GM12878 (cell line): ENCODE results near the gene RPL37A. TPM values are rescaled to one million over a fixed set of nuclear protein-coding genes. Genes with fewer than 3 reads are reported as not detected.

Experiments used
- ATAC-seq: fragments of 200-7000 bp; cut with Tn5 transposase; 3 replicates; pipeline ENCODE4 v1.9.1; 2020; ENCODE audit warnings: mild to moderate bottlenecking, moderate library complexity
- BruUV-seq: library from RNA; stranded (reverse); fragments of 400-500 nt; replicated peaks from 2 replicates; lab custom pipeline; 2021; lab: Mats Ljungman, UMichigan
- CTCF ChIA-PET: fragments of 300-600 bp; sonication (Branson Sonifier 250); formaldehyde crosslinking; extraction: SDS; loops from one replicate; lab custom pipeline; 2021; ENCODE audit warnings: inconsistent platforms; lab: Yijun Ruan, JAX
- POLR2A ChIA-PET: fragments of 350-600 bp; formaldehyde crosslinking; extraction: SDS; loops from one replicate; lab custom pipeline; 2021; ENCODE audit warnings: inconsistent platforms; lab: Charles Lee
- RAD21 ChIA-PET: fragments of 300-600 bp; sonication (Branson Sonifier 250); formaldehyde crosslinking; loops from one replicate; lab custom pipeline; 2023; ENCODE audit warnings: antibody characterized with exemption; ENCODE audit not compliant: unreplicated experiment; lab: Charles Lee
- SMC1A ChIA-PET: fragments of 300-600 bp; sonication (Branson Sonifier 250); formaldehyde crosslinking; loops from one replicate; lab custom pipeline; 2023; ENCODE audit not compliant: unreplicated experiment, uncharacterized antibody; lab: Charles Lee
- DNase-seq: peaks from one replicate; pipeline ENCODE4 v3.0.0-alpha.2; 2011; ENCODE audit warnings: low read depth, low spot score
- FAIRE-seq: peaks from 3 replicates; lab custom pipeline; 2011; peaks lifted over from hg19 to GRCh38; lab: Jason Lieb, UNC
- H2AFZ ChIP-seq: 2 replicates; pipeline ENCODE4 v1.6.0; 2011; ENCODE audit warnings: low read depth, low read length, control low read depth; ENCODE audit not compliant: control insufficient read depth
- H3K27ac ChIP-seq: 2 replicates; pipeline ENCODE4 v1.5.1; 2011; ENCODE audit warnings: control low read depth; ENCODE audit not compliant: control insufficient read depth, insufficient read depth
- H3K27me3 ChIP-seq, 2 experiments: replicated peaks in 1 of 2; 2 replicates each; pipeline versions ENCODE4 v1.6.0 to v1.6.1; 2011; ENCODE audit warnings: low read length in 1 of 2; ENCODE audit not compliant: control insufficient read depth in 2 of 2, insufficient read depth in 2 of 2
- H3K36me3 ChIP-seq, 2 experiments: 2 replicates each; pipeline ENCODE4 v1.5.1; 2011; ENCODE audit warnings: low read length in 1 of 2; ENCODE audit not compliant: control insufficient read depth in 2 of 2, insufficient read depth in 2 of 2
- H3K4me1 ChIP-seq: 2 replicates; pipeline ENCODE4 v1.6.1; 2011; ENCODE audit warnings: mild to moderate bottlenecking, low read length, moderate library complexity, mixed read lengths; ENCODE audit not compliant: control insufficient read depth, insufficient read depth
- H3K4me2 ChIP-seq: 2 replicates; pipeline ENCODE4 v1.6.0; 2011; ENCODE audit warnings: control low read depth; ENCODE audit not compliant: control insufficient read depth, insufficient read depth
- H3K4me3 ChIP-seq: fragments of 200-600 bp; sonication (generic); 2 replicates; pipeline ENCODE4 v1.5.1; 2016
- H3K79me2 ChIP-seq: 2 replicates; pipeline ENCODE4 v1.6.0; 2011; ENCODE audit warnings: low read length; ENCODE audit not compliant: control insufficient read depth, insufficient read depth
- H3K9ac ChIP-seq: 2 replicates; pipeline ENCODE4 v1.8.0; 2011; ENCODE audit warnings: low read length, control low read depth, mixed read lengths; ENCODE audit not compliant: control insufficient read depth, insufficient read depth
- H3K9me3 ChIP-seq: replicated peaks from 3 replicates; pipeline ENCODE4 v1.5.1; 2011; ENCODE audit warnings: mild to moderate bottlenecking, low read length; ENCODE audit not compliant: control insufficient read depth, insufficient read depth
- H4K20me1 ChIP-seq: 2 replicates; pipeline ENCODE4 v1.6.0; 2011; ENCODE audit not compliant: control insufficient read depth, insufficient read depth
- BCL11A ChIP-seq: IDR thresholded peaks from 2 replicates; pipeline ENCODE4 v1.6.1; 2011; ENCODE audit warnings: low read depth, low read length
- BHLHE40 ChIP-seq, 2 experiments: fragments of 450-650 bp in 1 of 2; IDR thresholded peaks; 2 replicates each; pipeline ENCODE4 v1.6.1; 2011 to 2017; ENCODE audit warnings: low read depth in 2 of 2, borderline replicate concordance in 1 of 2, improper control_type of control experiment in 1 of 2, low read length in 1 of 2, mild to moderate bottlenecking in 1 of 2
- BMI1 ChIP-seq: fragments of 450-650 bp; IDR thresholded peaks from 2 replicates; pipeline ENCODE4 v1.6.1; 2016; ENCODE audit warnings: mild to moderate bottlenecking, moderate library complexity, borderline replicate concordance
- CHD1 ChIP-seq: IDR thresholded peaks from 2 replicates; pipeline ENCODE4 v1.6.1; 2012; ENCODE audit warnings: low read depth, low read length, improper control_type of control experiment
- CREM ChIP-seq: IDR thresholded peaks from 2 replicates; pipeline ENCODE4 v1.6.1; 2014; ENCODE audit warnings: antibody characterized with exemption, low read depth
- MTA2 ChIP-seq: fragments of 450-650 bp; IDR thresholded peaks from 2 replicates; pipeline ENCODE4 v1.6.1; 2016; ENCODE audit warnings: low read depth, mild to moderate bottlenecking, moderate library complexity
- NFIC ChIP-seq: IDR thresholded peaks from 2 replicates; pipeline ENCODE4 v1.6.1; 2012; ENCODE audit warnings: low read depth, mild to moderate bottlenecking, inconsistent platforms, low read length, moderate library complexity
- POLR2AphosphoS2 ChIP-seq: IDR thresholded peaks from 2 replicates; pipeline ENCODE4 v1.6.1; 2011; ENCODE audit warnings: low read depth, mild to moderate bottlenecking, low read length, improper control_type of control experiment, moderate library complexity
- POLR2AphosphoS5 ChIP-seq: IDR thresholded peaks from 2 replicates; pipeline ENCODE4 v1.6.1; 2011; ENCODE audit warnings: mild to moderate bottlenecking, low read length, inconsistent platforms
- RCOR1 ChIP-seq: conservative IDR thresholded peaks from 2 replicates; pipeline ENCODE4 v1.6.1; 2012; ENCODE audit warnings: low read depth, low read length, improper control_type of control experiment
- SIN3A ChIP-seq: IDR thresholded peaks from 2 replicates; pipeline ENCODE4 v1.6.1; 2012; ENCODE audit warnings: low read depth, low read length, improper control_type of control experiment
- SMAD5 ChIP-seq: IDR thresholded peaks from 2 replicates; pipeline ENCODE4 v1.6.1; 2016; ENCODE audit warnings: antibody characterized with exemption, low read depth
- ZBTB4 ChIP-seq: fragments of 450-650 bp; formaldehyde crosslinking; IDR thresholded peaks from 2 replicates; pipeline ENCODE4 v1.4.0; 2022; ENCODE audit warnings: mild to moderate bottlenecking, moderate library complexity
- WGBS: methylation state at CpG from one replicate; pipeline ENCODE4 v1.1.6; 2016; ENCODE audit warnings: low lambda C conversion rate; ENCODE audit not compliant: insufficient replicate concordance, insufficient coverage; ENCODE audit errors: missing lambda C conversion rate; 5-methylcytosine and 5-hydroxymethylcytosine counted together
- in situ Hi-C: fragments of 300-500 bp; cut with MboI; formaldehyde crosslinking; loops from 9 replicates; pipeline ENCODE4 v1.14.3; 2018; ENCODE audit warnings: mixed read lengths
- intact Hi-C: fragments of 100-400 bp; cut with micrococcal nuclease; formaldehyde crosslinking; loops from one replicate; pipeline ENCODE4 v1.14.2; 2022; ENCODE audit not compliant: unreplicated experiment
- polyA plus RNA-seq, 11 experiments: library from polyadenylated mRNA; depleted of rRNA in 4 of 11; unstranded in 6 of 11; stranded (reverse) in 5 of 11; fragments of >200 nt; fragmentation: Nextera tagmentation in 4 of 11; fragmentation: Illumina TruSeq in 1 of 11; extraction: Ambion mirVana in 4 of 11; extraction: Trizol in 1 of 11; gene quantifications; 1 replicate in 1 of 11; 2 replicates in 10 of 11; pipeline versions ENCODE4 v1.2.1 to v1.2.3, GENCODE V29; 2011 to 2016; ENCODE audit warnings: inconsistent platforms in 2 of 11, missing spikeins in 2 of 11, low read depth in 1 of 11
- total RNA-seq, 4 experiments: library from RNA; depleted of rRNA in 3 of 4; stranded (reverse); fragments of >200 nt in 3 of 4; fragmentation: Illumina TruSeq in 1 of 4; extraction: Trizol in 1 of 4; gene quantifications; 2 replicates each; pipeline versions ENCODE4 v1.2.1 to v1.2.3, GENCODE V29; 2013 to 2021
- TF ChIP-seq, protein P1 (sequence below): fragments of 450-650 bp; IDR thresholded peaks from 2 replicates; pipeline ENCODE4 v1.6.1; 2017; ENCODE audit warnings: mild to moderate bottlenecking, moderate library complexity

The RPL37A gene
- total and polyA plus RNA-seq, 10 of the 15 experiments (the other 5 are each of a cell fraction or from before 2014, with no cell fraction given): 2,847 to 6,854 (median 5,110) TPM

- POLR2A ChIA-PET: no interaction called here
- Histone ChIP-seq H3K4me3 (0 out of 2 replicates have a peak overlapping the region, but pooled peaks have one; percentile 3), H2AFZ (no peak overlapping the region), H3K4me1 (peaks cover 7% of the 10 kb centered on the region; the same call in 1 of the 2 replicates), H4K20me1 (peaks cover 4% of the 10 kb centered on the region; the same call in 1 of the 2 replicates), H3K36me3 (peaks cover 10 to 51% of the 10 kb centered on the region in 2 experiments), H3K79me2 (peaks cover 54% of the 10 kb centered on the region), H3K9me3 (no peaks in the 10 kb centered on the region), H3K4me2 (peak overlapping the region; percentile 61), H3K9ac (no peak overlapping the region; the same call in 1 of the 2 replicates), H3K27me3 (no peaks in the 10 kb centered on the region), H3K27ac (no peak overlapping the region)
- BruUV-seq: no TSS peak
- TF ChIP-seq RCOR1 (no peak), SIN3A (no peak), ZBTB4 (CRISPR knock-in tag) (no peak), NFIC (0 out of 2 replicates have a peak, but pooled peaks have one; percentile 16), BHLHE40 (IDR thresholded peaks at IDR 0.05; ENCODE audit: borderline replicate concordance in 1 of 2, low read depth in 2 of 2, low read length in 1 of 2) (no peak), CREM (no peak), MTA2 (no peak), POLR2AphosphoS2 (no peak), POLR2AphosphoS5 (peak; percentile 65; the same call in 1 of the 2 replicates), BMI1 (no peak), BCL11A (no peak), CHD1 (no peak), SMAD5 (0 out of 2 replicates have a peak, but pooled peaks have one; percentile 25)
- TF ChIP-seq, protein P1, sequence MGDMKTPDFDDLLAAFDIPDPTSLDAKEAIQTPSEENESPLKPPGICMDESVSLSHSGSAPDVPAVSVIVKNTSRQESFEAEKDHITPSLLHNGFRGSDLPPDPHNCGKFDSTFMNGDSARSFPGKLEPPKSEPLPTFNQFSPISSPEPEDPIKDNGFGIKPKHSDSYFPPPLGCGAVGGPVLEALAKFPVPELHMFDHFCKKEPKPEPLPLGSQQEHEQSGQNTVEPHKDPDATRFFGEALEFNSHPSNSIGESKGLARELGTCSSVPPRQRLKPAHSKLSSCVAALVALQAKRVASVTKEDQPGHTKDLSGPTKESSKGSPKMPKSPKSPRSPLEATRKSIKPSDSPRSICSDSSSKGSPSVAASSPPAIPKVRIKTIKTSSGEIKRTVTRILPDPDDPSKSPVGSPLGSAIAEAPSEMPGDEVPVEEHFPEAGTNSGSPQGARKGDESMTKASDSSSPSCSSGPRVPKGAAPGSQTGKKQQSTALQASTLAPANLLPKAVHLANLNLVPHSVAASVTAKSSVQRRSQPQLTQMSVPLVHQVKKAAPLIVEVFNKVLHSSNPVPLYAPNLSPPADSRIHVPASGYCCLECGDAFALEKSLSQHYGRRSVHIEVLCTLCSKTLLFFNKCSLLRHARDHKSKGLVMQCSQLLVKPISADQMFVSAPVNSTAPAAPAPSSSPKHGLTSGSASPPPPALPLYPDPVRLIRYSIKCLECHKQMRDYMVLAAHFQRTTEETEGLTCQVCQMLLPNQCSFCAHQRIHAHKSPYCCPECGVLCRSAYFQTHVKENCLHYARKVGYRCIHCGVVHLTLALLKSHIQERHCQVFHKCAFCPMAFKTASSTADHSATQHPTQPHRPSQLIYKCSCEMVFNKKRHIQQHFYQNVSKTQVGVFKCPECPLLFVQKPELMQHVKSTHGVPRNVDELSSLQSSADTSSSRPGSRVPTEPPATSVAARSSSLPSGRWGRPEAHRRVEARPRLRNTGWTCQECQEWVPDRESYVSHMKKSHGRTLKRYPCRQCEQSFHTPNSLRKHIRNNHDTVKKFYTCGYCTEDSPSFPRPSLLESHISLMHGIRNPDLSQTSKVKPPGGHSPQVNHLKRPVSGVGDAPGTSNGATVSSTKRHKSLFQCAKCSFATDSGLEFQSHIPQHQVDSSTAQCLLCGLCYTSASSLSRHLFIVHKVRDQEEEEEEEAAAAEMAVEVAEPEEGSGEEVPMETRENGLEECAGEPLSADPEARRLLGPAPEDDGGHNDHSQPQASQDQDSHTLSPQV: no peak
- CTCF ChIA-PET: interaction anchor here (1.0 kb wide), 1 partner anchor 11 kb away, joined by 3 read pairs; no protein-coding TSS in a partner anchor
- in situ Hi-C loops: no loop called here
- no peak for FAIRE-seq
- intact Hi-C loops: loop anchor here (10.0 kb wide), 1 partner anchor 388 kb away; no protein-coding TSS in a partner anchor
- WGBS: 77% methylated on average over 7 of the region's 7 CpGs
- ATAC-seq: no peak
- SMC1A ChIA-PET: interaction anchor here (0.9 kb wide), 1 partner anchor 11 kb away, joined by 3 read pairs; no protein-coding TSS in a partner anchor
- no peak for DNase-seq
- RAD21 ChIA-PET: no interaction called here
Measured at GRCh38 chr2:216502381-216503158, 3.9 kb downstream of the RPL37A start.
